8988T (cell line): ENCODE data around the gene CCNI.
A peak's percentile ranks its signal among the peaks of the same experiment; 100 is the strongest.
"Not testable (repeated sequence)": the region's sequence is repeated elsewhere in the genome, so short reads cannot be mapped to it uniquely, and the experiment has no call there.

Source experiments
- DNase-seq: peaks from one replicate; pipeline ENCODE4 v3.0.0; 2011

Gene CCNI

GRCh38 chr4:77075869-77076799 is at the start of gene CCNI:
TSS of gene CCNI (minus strand) at chr4:77075989. CDS start at chr4:77066362, 9,627 bp downstream.
- DNase-seq = peak; percentile 79

- DNase-seq = no peak
Observed at GRCh38 chr4:77124576-77124975, 48.8 kb upstream of the CCNI start.

DNA sequence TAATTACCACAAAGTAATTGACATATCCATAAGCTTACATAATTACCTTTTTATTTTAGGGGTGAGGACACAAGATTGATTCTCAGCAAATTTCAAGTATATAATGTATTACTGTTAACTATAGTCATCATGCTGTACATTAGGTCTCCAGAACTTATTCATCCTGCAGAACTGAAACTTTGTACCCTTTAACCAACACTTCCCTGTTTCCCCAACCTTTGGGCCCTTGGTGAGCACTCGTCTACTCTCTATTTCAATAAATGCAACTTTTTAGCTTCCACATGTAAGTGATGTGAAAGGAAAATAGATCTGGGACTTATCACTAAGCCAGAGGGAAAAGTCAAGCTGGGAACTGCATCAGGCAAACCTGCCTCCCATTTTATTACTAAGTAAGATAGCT is 47.6 kb upstream of the CCNI start:
- DNase-seq = no peak

DNA sequence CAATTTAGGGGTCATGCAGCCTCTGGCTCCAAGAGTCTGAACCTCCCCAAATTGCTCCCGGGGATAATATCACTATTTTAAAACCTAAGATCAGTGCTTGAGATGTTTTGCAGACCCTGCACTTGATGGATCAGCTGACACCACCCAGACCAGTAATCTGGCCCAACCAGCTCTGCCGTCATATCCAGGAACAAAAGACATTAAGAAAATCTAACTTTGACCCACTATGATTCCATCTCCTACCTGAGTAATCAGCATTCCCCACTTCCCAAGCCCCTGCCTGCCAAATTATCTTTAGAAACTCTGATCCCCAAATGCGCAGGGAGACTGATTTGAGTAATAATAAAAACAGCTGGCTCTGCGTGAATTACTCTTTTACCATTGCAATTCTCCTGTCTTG is 46.9 kb upstream of the CCNI start:
- no peak for DNase-seq

DNA sequence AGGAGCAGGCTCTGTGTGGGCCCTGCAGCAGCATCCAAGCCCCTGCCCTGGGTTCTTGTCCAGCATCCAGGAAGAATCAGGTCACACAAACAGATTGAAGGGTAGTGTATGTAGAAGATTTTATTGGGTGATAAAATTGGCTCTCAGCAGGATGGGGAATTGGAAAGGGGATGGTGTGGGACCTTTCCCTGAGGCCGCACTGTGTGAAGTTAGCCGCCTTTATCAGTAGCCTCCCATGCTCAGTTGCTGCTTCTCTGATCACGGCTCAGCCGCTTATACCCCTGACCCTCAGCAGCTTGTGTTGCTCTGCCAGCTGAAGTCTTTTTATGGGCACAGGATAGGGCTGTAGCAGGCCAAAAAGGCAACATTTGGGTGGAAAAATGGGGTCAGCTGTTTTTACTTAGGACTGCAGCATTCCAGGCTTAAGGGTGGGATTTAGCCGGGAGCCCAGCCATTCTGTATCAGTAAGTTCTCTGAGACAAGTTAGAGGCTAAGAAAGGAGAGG is 46.0 kb upstream of the CCNI start:
- no peak for DNase-seq

GRCh38 chr4:77120886-77121508 is 45.2 kb upstream of the CCNI start:
- no peak for DNase-seq

DNA sequence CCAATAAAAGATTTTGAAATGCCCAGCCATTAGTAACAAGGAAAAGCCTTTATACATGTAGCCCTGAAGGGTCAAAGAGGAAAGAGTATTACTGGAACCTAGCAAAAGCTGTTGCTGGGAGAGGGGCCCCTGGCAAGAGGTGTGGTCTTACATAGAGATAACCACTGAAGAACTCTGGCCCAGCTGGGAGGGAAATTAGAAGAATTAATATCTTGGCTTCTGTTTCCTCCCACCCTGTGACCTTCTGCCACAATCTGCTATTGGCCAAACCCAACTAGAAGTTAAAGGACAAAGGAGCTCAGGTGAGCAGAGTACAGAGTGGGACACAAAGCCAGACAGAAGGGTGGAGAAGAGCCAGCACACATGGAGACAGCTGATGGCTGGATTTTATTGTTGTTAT is 41.9 kb upstream of the CCNI start:
- no peak for DNase-seq

DNA sequence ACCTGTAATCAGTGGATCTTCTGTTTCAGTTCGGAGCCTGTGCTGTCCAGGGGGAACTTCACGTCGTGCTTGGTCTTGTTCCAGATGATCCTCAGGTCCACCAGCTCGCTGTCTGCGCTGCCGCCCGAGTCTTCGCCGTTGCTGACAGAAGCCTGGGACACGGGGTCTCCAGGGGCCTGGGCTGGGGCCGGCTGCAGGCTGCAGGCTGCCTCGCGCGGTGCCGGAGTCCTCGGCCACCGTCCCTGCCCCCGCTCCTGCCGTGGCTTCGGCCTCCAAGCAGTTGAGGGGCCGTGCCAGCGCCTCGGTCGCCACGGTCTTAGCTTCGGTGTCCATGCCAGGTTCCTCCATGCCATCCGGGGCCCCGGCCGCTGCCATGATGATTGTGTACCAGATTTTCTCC is 37.3 kb upstream of the CCNI start:
- DNase-seq = no peak

DNA sequence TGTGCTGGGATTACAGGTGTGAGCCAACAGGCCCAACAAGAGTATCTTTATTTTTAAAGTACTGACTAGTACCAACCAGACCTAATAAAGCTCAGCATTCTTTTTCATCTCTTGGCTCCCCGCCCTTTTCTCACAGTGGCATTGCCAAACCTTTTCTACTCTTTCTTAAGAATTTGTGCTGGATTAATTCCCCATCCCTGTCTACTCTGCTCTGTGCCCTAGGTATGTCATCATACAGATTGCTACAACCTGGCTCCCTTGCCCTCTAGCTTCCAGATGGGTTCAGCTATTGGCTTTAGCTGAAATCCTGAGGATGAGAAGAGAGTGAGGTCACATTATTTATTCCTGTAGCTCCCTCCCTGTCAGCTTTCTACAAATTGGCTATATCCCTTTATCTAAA is 34.9 kb upstream of the CCNI start:
- no peak for DNase-seq

GRCh38 chr4:77104791-77105540 is 29.2 kb upstream of the CCNI start:
- no peak for DNase-seq

GRCh38 chr4:77104388-77104787 is 28.6 kb upstream of the CCNI start:
- no peak for DNase-seq

DNA sequence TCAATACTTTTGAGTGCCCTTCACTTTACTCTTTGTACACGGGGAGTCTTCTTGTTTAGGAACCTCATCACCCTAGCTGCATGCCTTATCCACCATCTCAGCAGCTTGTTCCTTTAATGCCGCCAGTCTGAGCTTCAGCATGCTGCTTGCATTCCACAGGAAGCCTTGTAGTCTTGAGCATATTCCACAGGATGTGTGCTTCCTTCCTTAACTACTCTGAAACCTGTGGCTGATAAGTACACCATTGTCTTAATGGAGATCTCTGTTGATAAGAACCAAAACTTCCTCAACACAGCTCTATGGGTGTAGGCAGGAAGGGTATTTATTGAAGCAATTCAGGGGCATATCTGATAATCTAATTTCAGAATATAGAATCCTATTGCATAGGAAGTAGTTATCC is 24.4 kb upstream of the CCNI start:
- no peak for DNase-seq

GRCh38 chr4:77097611-77098010 is 21.8 kb upstream of the CCNI start:
- no peak for DNase-seq

DNA sequence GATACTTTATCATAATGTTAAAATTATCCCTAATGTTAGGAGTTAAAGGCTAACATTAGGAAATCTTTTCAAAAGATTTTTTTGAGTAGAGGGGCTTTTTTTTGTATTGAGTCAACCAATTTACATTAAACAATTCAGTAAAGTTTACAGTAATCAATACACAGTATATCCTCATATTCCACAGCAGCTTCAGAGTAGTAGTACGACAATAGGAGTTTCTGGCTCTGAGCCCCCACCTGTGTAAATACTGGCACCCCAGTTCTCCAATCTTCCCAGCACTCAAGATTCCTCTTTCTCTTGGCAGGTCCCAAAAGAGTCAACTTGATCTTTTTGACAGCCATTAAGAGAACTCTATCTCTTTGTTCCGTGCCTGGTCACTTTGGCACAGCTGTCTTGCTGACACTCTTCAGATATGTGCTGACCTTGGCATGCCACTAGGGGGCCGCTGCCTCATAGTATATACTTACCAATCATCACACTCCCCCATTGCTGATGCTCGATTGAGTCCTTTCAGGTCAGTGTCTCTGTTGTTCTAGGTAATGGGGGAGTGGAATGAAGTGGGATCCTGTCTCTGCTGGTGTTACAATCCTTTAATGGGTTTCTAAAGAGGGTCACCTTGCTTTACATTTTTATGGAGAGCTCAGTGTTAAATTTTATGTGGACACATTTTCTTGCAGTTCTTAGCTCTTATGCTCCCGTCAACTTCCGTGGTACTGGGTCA is 19.5 kb upstream of the CCNI start:
- DNase-seq = no peak

DNA sequence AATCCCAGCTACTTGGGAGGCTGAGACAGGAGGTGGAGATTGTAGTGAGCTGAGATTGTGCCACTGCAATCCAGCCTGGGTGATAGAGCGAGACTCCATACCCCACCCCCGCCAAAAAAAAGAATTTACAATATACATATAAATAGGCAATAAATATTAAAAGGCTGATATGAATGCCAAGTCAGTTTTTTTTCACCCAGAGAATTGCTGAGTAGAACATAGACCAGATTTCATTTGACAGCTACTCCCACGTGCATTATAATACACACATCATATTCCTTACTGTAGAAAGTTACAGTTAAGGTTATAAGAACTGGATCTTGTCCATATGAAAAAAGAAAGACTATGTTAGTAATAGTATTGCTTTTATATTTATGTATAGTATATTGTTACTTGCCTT is 18.7 kb upstream of the CCNI start:
- no peak for DNase-seq

DNA sequence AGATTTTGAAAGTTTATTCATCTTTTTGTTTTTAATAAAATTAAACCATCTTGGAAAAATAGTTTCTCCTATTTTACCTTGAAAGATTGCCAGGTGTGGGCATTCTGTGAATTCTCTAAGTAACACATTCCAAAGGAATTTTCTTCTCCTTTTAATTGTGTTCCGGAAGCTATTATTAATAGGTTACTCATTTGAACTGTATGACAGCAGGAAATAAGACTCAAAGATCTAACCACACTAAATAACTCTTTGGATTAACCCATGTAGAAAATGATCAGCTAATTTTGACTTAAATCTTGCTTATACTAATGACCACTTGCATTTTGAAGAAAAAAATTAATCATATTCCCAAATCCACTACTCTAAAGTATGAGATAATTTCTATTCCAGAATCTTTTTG is 17.6 kb upstream of the CCNI start:
- no peak for DNase-seq

GRCh38 chr4:77092975-77093374 is 17.2 kb upstream of the CCNI start:
- no peak for DNase-seq

DNA sequence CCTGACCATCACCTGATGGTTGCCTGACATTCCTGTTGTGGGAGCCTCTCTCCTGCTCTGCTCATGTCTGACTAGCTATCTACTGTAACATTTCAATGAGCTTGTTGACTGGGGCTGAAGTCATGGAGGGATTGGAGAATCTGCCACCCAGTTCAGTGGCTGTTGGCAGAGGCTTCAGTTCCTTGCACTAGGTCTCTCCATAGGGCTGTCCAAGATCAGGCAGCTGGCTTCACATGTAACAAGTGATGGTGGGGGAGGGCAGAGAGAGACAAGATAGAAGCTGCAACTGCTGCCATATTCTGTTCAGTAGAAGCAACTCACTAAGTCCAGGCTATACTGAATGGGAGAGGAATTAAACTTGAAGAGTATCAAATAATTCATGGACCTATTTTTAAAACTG is 14.1 kb upstream of the CCNI start:
- no peak for DNase-seq

DNA sequence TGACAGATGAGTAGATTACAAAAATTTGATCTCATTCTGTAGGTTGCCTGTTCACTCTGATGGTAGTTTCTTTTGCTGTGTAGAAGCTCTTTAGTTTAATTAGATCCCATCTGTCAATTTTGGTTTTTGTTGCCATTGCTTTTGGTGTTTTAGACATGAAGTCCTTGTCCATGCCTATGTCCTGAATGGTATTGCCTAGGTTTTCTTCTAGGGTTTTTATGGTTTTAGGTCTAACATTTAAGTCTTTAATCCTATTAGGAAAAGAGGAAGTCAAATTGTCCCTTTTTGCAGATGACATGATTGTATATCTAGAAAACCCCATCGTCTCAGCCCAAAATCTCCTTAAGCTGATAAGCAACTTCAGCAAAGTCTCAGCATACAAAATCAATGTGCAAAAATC is 11.2 kb upstream of the CCNI start:
- not testable (repeated sequence) for DNase-seq

GRCh38 chr4:77084019-77084639 is 8.3 kb upstream of the CCNI start:
- DNase-seq = no peak

DNA sequence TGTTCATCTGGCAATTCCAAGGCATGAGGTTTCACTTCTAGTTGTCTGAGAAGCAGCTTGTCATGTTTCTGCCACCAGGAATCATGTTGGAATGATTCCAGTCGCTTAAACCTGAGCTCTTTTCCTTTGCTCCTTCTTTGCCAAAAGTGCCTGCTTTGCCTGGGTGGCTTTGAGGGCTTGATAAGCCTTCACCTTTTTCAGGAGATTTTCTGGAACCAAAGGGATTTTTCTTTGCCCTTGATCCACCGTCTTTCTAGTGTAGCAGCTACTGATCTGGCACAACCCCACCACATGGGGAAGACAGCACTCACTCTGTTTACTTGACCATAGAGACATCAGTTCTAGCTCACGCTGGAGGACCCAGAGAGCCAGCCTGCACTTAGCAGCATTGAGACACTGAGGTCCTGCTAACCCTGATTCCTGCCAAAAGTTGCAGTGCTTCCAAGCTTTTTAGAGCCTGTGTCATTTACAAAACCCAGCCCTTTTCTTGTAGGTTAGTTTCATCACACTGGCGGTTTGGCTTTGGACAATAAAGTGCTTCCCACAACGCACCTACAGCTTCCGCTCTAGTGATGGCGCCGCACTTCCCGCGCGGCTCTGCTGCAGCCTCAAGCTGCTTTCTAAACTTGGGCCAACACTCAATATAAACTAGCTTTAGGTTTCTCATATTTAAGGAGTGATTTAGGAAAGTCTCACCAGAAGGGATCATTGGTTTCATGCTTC is 7.3 kb upstream of the CCNI start:
- no peak for DNase-seq

- DNase-seq = not testable (repeated sequence)
Observed at GRCh38 chr4:77080806-77081205, 5.0 kb upstream of the CCNI start.
